H9 (cell line): ENCODE results near the gene MXD4. TPM values are rescaled to one million over a fixed set of nuclear protein-coding genes. Genes with fewer than 3 reads are reported as not detected.

ENCODE experiments used
- DNase-seq: peaks from one replicate; pipeline ENCODE4 v3.0.0-alpha.2; 2017
- H2AFZ ChIP-seq: one replicate; pipeline ENCODE4 v1.6.1; 2013; ENCODE audit warnings: mild to moderate bottlenecking, low read length, control low read depth, moderate library complexity
- H2AK5ac ChIP-seq: 2 replicates; pipeline ENCODE4 v1.6.1; 2013; ENCODE audit warnings: low read length, control low read depth, mixed read lengths; ENCODE audit not compliant: insufficient read length
- H2BK120ac ChIP-seq: one replicate; pipeline ENCODE4 v1.6.1; 2013; ENCODE audit warnings: low read depth, mild to moderate bottlenecking, low read length, control low read depth, inconsistent platforms; ENCODE audit not compliant: poor library complexity, severe bottlenecking
- H2BK12ac ChIP-seq: 2 replicates; pipeline ENCODE4 v1.6.1; 2013; ENCODE audit warnings: low read length, control low read depth, mixed read lengths, low read depth; ENCODE audit not compliant: insufficient read length
- H2BK15ac ChIP-seq: 2 replicates; pipeline ENCODE4 v1.6.1; 2013; ENCODE audit warnings: low read depth, low read length, control low read depth
- H2BK20ac ChIP-seq: one replicate; pipeline ENCODE4 v1.6.1; 2013; ENCODE audit warnings: low read depth, mild to moderate bottlenecking, low read length, control low read depth, inconsistent platforms; ENCODE audit not compliant: poor library complexity, severe bottlenecking
- H2BK5ac ChIP-seq: 2 replicates; pipeline ENCODE4 v1.6.1; 2013; ENCODE audit warnings: low read length, control low read depth, mixed read lengths; ENCODE audit not compliant: insufficient read length
- H3K14ac ChIP-seq: 2 replicates; pipeline ENCODE4 v1.6.1; 2013; ENCODE audit warnings: low read length, control low read depth; ENCODE audit not compliant: insufficient read depth
- H3K18ac ChIP-seq: 2 replicates; pipeline ENCODE4 v1.6.1; 2013; ENCODE audit warnings: low read depth, mild to moderate bottlenecking, mixed read lengths, low read length, control low read depth; ENCODE audit not compliant: insufficient read length
- H3K23ac ChIP-seq: 2 replicates; pipeline ENCODE4 v1.6.1; 2013; ENCODE audit warnings: low read length, control low read depth, mixed read lengths, low read depth; ENCODE audit not compliant: insufficient read length
- H3K23me2 ChIP-seq: 2 replicates; pipeline ENCODE4 v1.6.1; 2013; ENCODE audit warnings: low read depth, mild to moderate bottlenecking, mixed read lengths, low read length, control low read depth; ENCODE audit not compliant: insufficient read length, poor library complexity, severe bottlenecking
- H3K27ac ChIP-seq: 2 replicates; pipeline ENCODE4 v1.5.1; 2013; ENCODE audit warnings: low read length, control low read depth, mixed read lengths, low read depth; ENCODE audit not compliant: insufficient read length
- H3K27me3 ChIP-seq: 2 replicates; pipeline ENCODE4 v1.6.1; 2013; ENCODE audit warnings: low read length, control low read depth, inconsistent platforms; ENCODE audit not compliant: insufficient read depth
- H3K4ac ChIP-seq: 2 replicates; pipeline ENCODE4 v1.6.1; 2013; ENCODE audit warnings: low read depth, mild to moderate bottlenecking, control low read depth, inconsistent platforms, low read length, moderate library complexity
- H3K4me1 ChIP-seq: 2 replicates; pipeline ENCODE4 v1.6.1; 2013; ENCODE audit warnings: low read length, control low read depth, inconsistent platforms; ENCODE audit not compliant: insufficient read depth
- H3K4me2 ChIP-seq: 2 replicates; pipeline ENCODE4 v1.6.1; 2013; ENCODE audit warnings: low read length, control low read depth, mixed read lengths; ENCODE audit not compliant: insufficient read length, insufficient read depth
- H3K56ac ChIP-seq: 2 replicates; pipeline ENCODE4 v1.6.1; 2013; ENCODE audit warnings: low read depth, mild to moderate bottlenecking, mixed read lengths, low read length, control low read depth; ENCODE audit not compliant: insufficient read length
- H3K79me1 ChIP-seq: 2 replicates; pipeline ENCODE4 v1.6.1; 2013; ENCODE audit warnings: low read depth, mild to moderate bottlenecking, moderate library complexity, low read length, control low read depth, inconsistent platforms; ENCODE audit not compliant: insufficient read depth, poor library complexity, severe bottlenecking
- H3K79me2 ChIP-seq: 2 replicates; pipeline ENCODE4 v1.6.1; 2013; ENCODE audit warnings: low read length, control low read depth, inconsistent platforms; ENCODE audit not compliant: insufficient read depth
- H3K9ac ChIP-seq: 2 replicates; pipeline ENCODE4 v1.6.1; 2013; ENCODE audit warnings: low read length, control low read depth, mixed read lengths; ENCODE audit not compliant: insufficient read length; ENCODE audit errors: extremely low read depth
- H3K9me3 ChIP-seq: one replicate; pipeline ENCODE4 v1.6.1; 2013; ENCODE audit warnings: low read depth, low read length, inconsistent platforms; ENCODE audit not compliant: control insufficient read depth
- H3T11ph ChIP-seq: one replicate; pipeline ENCODE4 v1.6.1; 2013; ENCODE audit warnings: mild to moderate bottlenecking, low read length, control low read depth, inconsistent platforms
- H4K20me1 ChIP-seq: one replicate; pipeline ENCODE4 v1.6.1; 2013; ENCODE audit not compliant: control insufficient read depth, insufficient read length, insufficient read depth
- H4K5ac ChIP-seq: 2 replicates; pipeline ENCODE4 v1.6.1; 2013; ENCODE audit warnings: low read depth, mild to moderate bottlenecking, mixed read lengths, low read length, control low read depth; ENCODE audit not compliant: insufficient read length
- H4K8ac ChIP-seq: replicated peaks from 2 replicates; pipeline ENCODE4 v1.6.1; 2013; ENCODE audit warnings: low read length, control low read depth, mixed read lengths, low read depth; ENCODE audit not compliant: insufficient read length
- H4K91ac ChIP-seq: 2 replicates; pipeline ENCODE4 v1.6.1; 2013; ENCODE audit warnings: low read depth, mild to moderate bottlenecking, moderate library complexity, mixed read lengths, low read length, control low read depth; ENCODE audit not compliant: insufficient read length
- H3K27ac Mint-ChIP-seq, 3 experiments: 2 replicates in 2 of 3; 3 replicates in 1 of 3; pipeline ENCODE4 v1.8.0; 2020 to 2021; ENCODE audit warnings: mixed read lengths in 3 of 3, mild to moderate bottlenecking in 1 of 3, moderate library complexity in 1 of 3
- H3K27me3 Mint-ChIP-seq: 2 replicates; pipeline ENCODE4 v1.8.0; 2021; ENCODE audit warnings: low read depth, mild to moderate bottlenecking, moderate library complexity, mixed read lengths
- H3K36me3 Mint-ChIP-seq, 3 experiments: 2 replicates in 2 of 3; 3 replicates in 1 of 3; pipeline ENCODE4 v1.8.0; 2020 to 2021; ENCODE audit warnings: low read depth in 3 of 3, mixed read lengths in 3 of 3; ENCODE audit not compliant: insufficient read depth in 1 of 3
- H3K4me1 Mint-ChIP-seq, 2 experiments: 2 replicates each; pipeline ENCODE4 v1.8.0; 2020; ENCODE audit warnings: mixed read lengths in 2 of 2
- H3K4me3 Mint-ChIP-seq, 2 experiments: 2 replicates in 1 of 2; 3 replicates in 1 of 2; pipeline ENCODE4 v1.8.0; 2020 to 2021; ENCODE audit warnings: mild to moderate bottlenecking in 2 of 2, mixed read lengths in 2 of 2, moderate library complexity in 1 of 2
- H3K9me3 Mint-ChIP-seq, 2 experiments: 2 replicates in 1 of 2; 3 replicates in 1 of 2; pipeline ENCODE4 v1.8.0; 2020; ENCODE audit warnings: mild to moderate bottlenecking in 2 of 2, mixed read lengths in 2 of 2, moderate library complexity in 1 of 2
- WGBS: extraction: QIAGEN DNeasy Blood & Tissue Kit; methylation state at CpG from one replicate; pipeline ENCODE4 v1.1.7; 2013; ENCODE audit warnings: missing lambda C conversion rate, low lambda C conversion rate, mixed read lengths; ENCODE audit not compliant: insufficient read length; ENCODE audit errors: extremely low coverage; 5-methylcytosine and 5-hydroxymethylcytosine counted together
- total RNA-seq: library from RNA; stranded (reverse); gene quantifications from 2 replicates; pipeline ENCODE4 v1.2.1, GENCODE V29; 2021
- TF ChIP-seq, protein P1 (sequence below): fragments of 200-600 bp; sonication (generic); conservative IDR thresholded peaks from 3 replicates; pipeline ENCODE4 v1.8.0; 2021; ENCODE audit warnings: antibody characterized with exemption, mild to moderate bottlenecking

Gene MXD4
- total RNA-seq, 1 experiment from 2014 or later, result 24.1 TPM

GRCh38 chr4:2302387-2303119 is 40.6 kb upstream of the MXD4 start:
- H3K27ac Mint-ChIP-seq, result no peak overlapping the region

More at GRCh38 chr4:2302387-2303119, 40.6 kb upstream of the MXD4 start:
- Histone ChIP-seq H4K8ac (no peak overlapping the region), H2BK120ac (no peak overlapping the region), H3K9ac (no peak overlapping the region), H2AFZ (no peak overlapping the region), H3K18ac (no peak overlapping the region), H3K14ac (no peak overlapping the region), H3K4me1 (no peaks in the 10 kb centered on the region), H3T11ph (no peak overlapping the region), H2AK5ac (no peak overlapping the region), H2BK5ac (no peak overlapping the region), H4K91ac (no peak overlapping the region), H2BK15ac (no peak overlapping the region), H2BK20ac (no peak overlapping the region), H2BK12ac (no peak overlapping the region), H3K9me3 (peaks cover 6% of the 10 kb centered on the region), H4K5ac (no peak overlapping the region), H3K79me1 (no peaks in the 10 kb centered on the region), H3K56ac (no peak overlapping the region), H3K27ac (no peak overlapping the region), H3K23ac (no peak overlapping the region), H3K4me2 (no peak overlapping the region), H3K79me2 (no peaks in the 10 kb centered on the region), H3K4ac (no peak overlapping the region), H3K23me2 (no peaks in the 10 kb centered on the region), H3K27me3 (no peaks in the 10 kb centered on the region), H4K20me1 (no peaks in the 10 kb centered on the region)
- peaks cover 6 to 12% (median 9%) of the 10 kb centered on the region in 3 experiments; a peak in 5 of 7 replicates for H3K36me3 Mint-ChIP-seq
- peaks cover 11 to 14% of the 10 kb centered on the region in 2 experiments for H3K9me3 Mint-ChIP-seq
- H3K4me1 Mint-ChIP-seq, result peaks cover 0 to 5% of the 10 kb centered on the region in 2 experiments; a peak in 1 of 4 replicates
- TF ChIP-seq, protein P1, sequence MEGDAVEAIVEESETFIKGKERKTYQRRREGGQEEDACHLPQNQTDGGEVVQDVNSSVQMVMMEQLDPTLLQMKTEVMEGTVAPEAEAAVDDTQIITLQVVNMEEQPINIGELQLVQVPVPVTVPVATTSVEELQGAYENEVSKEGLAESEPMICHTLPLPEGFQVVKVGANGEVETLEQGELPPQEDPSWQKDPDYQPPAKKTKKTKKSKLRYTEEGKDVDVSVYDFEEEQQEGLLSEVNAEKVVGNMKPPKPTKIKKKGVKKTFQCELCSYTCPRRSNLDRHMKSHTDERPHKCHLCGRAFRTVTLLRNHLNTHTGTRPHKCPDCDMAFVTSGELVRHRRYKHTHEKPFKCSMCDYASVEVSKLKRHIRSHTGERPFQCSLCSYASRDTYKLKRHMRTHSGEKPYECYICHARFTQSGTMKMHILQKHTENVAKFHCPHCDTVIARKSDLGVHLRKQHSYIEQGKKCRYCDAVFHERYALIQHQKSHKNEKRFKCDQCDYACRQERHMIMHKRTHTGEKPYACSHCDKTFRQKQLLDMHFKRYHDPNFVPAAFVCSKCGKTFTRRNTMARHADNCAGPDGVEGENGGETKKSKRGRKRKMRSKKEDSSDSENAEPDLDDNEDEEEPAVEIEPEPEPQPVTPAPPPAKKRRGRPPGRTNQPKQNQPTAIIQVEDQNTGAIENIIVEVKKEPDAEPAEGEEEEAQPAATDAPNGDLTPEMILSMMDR, result no peak
- H3K4me3 Mint-ChIP-seq, result no peak overlapping the region
- H3K27me3 Mint-ChIP-seq, result peaks cover 2% of the 10 kb centered on the region
- DNase-seq, result no peak
- no CpG with 5 or more reads among the region's 28 CpGs for WGBS
